MM.1S (cell line): Measurements from ENCODE around the gene OR1F1.

ENCODE experiments used
- DNase-seq: peaks from one replicate; pipeline ENCODE4 v3.0.0-alpha.2; 2015
- H2AFZ ChIP-seq: fragments of 300-600 bp; sonication (generic); 2 replicates; pipeline ENCODE4 v1.6.0; 2016; ENCODE audit warnings: antibody characterized with exemption, low read length
- H3F3A ChIP-seq: fragments of 300-600 bp; sonication (generic); 2 replicates; pipeline ENCODE4 v1.6.1; 2016; ENCODE audit warnings: mild to moderate bottlenecking, antibody characterized with exemption, low read length, moderate library complexity, mixed read lengths; ENCODE audit not compliant: insufficient read depth
- H3K27ac ChIP-seq: fragments of 300-600 bp; sonication (generic); 2 replicates; pipeline ENCODE4 v1.5.1; 2016; ENCODE audit warnings: mild to moderate bottlenecking, low read length
- H3K27me3 ChIP-seq: fragments of 300-600 bp; sonication (generic); replicated peaks from 2 replicates; pipeline ENCODE4 v1.6.0; 2016; ENCODE audit warnings: low read length; ENCODE audit not compliant: insufficient read depth
- H3K36me3 ChIP-seq: fragments of 300-600 bp; sonication (generic); replicated peaks from 2 replicates; pipeline ENCODE4 v1.6.1; 2016; ENCODE audit warnings: mild to moderate bottlenecking, low read length, mixed read lengths; ENCODE audit not compliant: insufficient read depth
- H3K4me1 ChIP-seq: fragments of 300-600 bp; sonication (generic); 2 replicates; pipeline ENCODE4 v1.6.1; 2016; ENCODE audit warnings: low read length, mixed read lengths
- H3K4me2 ChIP-seq: fragments of 300-600 bp; sonication (generic); 2 replicates; pipeline ENCODE4 v1.6.0; 2016; ENCODE audit warnings: low read depth, low read length
- H3K4me3 ChIP-seq: fragments of 300-600 bp; sonication (generic); 2 replicates; pipeline ENCODE4 v1.5.1; 2016; ENCODE audit warnings: low read length, mixed read lengths
- H3K79me2 ChIP-seq: fragments of 300-600 bp; sonication (generic); 2 replicates; pipeline ENCODE4 v1.6.1; 2016; ENCODE audit warnings: mixed run types, low read length, mixed read lengths
- H3K9ac ChIP-seq: fragments of 300-600 bp; sonication (generic); 2 replicates; pipeline ENCODE4 v1.6.1; 2016; ENCODE audit warnings: low read length, mixed read lengths
- H3K9me2 ChIP-seq: fragments of 300-600 bp; sonication (generic); replicated peaks from 2 replicates; pipeline ENCODE4 v1.6.1; 2016; ENCODE audit warnings: mild to moderate bottlenecking, low read length, mixed read lengths; ENCODE audit not compliant: insufficient read depth
- H3K9me3 ChIP-seq: fragments of 300-600 bp; sonication (generic); replicated peaks from 2 replicates; pipeline ENCODE4 v1.6.1; 2016; ENCODE audit warnings: mild to moderate bottlenecking, low read length, mixed read lengths; ENCODE audit not compliant: insufficient read depth
- H4K20me1 ChIP-seq: fragments of 300-600 bp; sonication (generic); 2 replicates; pipeline ENCODE4 v1.6.1; 2016; ENCODE audit warnings: mild to moderate bottlenecking, low read length, moderate library complexity, mixed read lengths; ENCODE audit not compliant: insufficient read depth
- EZH2 ChIP-seq: fragments of 300-600 bp; sonication (generic); optimal IDR thresholded peaks from 2 replicates; pipeline ENCODE3; 2017; ENCODE audit warnings: low read depth, mild to moderate bottlenecking, antibody characterized with exemption, low read length, mixed read lengths
- EZH2phosphoT487 ChIP-seq: fragments of 300-600 bp; sonication (generic); IDR thresholded peaks from 2 replicates; pipeline ENCODE4 v1.6.1; 2018; ENCODE audit warnings: antibody characterized with exemption, low read length
- TF ChIP-seq, protein P1 (sequence below): fragments of 300-600 bp; sonication (generic); IDR thresholded peaks from 2 replicates; pipeline ENCODE4 v1.5.1; 2016; ENCODE audit warnings: antibody characterized with exemption, low read length, mixed read lengths

Gene OR1F1

DNA sequence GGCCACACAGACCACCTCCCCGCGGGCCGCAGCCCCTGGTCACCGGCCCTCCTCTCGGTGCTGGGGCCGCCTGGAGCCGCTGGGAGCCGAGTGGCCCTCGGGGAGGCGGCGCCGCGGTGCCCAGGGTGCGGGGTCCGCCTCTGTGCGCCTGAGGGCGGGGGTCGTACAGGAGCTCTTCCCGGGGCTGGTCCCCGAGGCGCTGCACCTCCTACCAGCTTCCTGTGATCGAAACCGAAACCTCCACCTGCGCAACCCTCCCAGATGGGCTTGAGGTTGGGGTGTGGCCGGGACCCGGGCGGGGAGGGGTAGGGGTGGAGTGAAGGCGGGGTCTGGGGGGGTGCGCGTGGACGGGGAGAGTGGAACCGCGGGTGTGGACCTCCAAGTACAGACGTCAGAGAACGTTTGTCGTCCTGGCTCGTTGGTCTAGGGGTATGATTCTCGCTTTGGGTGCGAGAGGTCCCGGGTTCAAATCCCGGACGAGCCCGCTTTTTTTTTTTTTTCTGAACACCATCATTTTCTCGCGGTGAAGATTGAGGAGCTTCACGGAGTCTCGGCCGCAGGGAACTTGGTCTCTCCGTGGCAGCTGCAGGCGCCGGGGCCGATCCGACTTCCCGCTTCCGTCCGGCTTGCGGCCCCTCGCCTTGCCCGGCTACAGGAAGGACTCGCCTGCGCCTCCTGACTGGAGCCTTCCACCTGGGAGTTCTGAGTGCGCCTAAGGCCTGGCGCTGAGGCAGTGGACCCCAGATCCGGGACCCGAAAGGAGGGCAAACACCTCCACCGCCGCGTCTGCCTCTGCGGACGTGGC, 29.3 kb upstream of the OR1F1 start:
- Histone ChIP-seq H3K27ac (peak overlapping the region; percentile 82), H2AFZ (peak overlapping the region; percentile 93)

DNA sequence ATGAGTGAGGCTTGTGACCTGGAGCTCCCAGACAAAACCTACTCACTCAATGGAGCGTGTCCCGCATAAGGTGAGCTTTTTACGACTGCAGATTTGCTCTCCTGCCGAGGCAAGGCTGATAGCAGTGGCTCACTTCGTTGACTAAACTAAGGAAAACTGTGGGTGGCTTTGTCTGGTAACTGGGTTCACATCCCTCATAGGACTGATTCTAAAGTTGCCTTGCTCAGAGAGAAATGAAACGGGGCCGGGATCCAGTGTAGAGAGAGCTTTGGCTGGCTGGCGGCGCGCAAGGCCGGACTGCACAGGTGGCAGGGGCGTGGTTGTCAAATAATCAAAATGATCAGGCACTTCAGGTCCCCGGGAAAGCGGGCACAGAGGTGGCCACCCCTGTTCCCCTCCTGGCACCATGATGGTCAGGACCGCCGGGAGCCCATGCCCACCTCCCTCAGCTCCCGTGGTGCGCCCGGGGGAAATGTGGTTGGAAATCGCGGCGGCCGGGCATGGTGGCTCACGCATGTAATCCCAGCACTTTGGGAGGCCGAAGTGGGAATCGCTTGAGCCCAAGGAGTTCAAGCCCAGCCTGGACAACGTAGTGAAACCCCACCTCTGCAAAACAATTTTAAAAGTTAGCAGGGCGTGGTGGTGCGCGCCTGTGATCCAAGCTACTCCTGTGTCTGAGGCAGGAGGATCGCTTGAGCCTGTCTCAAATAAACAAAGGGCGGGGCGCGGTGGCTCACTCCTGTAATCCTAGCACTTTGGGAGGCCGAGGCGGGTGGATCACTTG, 26.6 kb upstream of the OR1F1 start:
- H3K4me2 ChIP-seq = no peak overlapping the region

More for the DNA sequence above, 29.3 kb upstream of the OR1F1 start:
- no peak for TF ChIP-seq EZH2phosphoT487
- TF ChIP-seq, protein P1, sequence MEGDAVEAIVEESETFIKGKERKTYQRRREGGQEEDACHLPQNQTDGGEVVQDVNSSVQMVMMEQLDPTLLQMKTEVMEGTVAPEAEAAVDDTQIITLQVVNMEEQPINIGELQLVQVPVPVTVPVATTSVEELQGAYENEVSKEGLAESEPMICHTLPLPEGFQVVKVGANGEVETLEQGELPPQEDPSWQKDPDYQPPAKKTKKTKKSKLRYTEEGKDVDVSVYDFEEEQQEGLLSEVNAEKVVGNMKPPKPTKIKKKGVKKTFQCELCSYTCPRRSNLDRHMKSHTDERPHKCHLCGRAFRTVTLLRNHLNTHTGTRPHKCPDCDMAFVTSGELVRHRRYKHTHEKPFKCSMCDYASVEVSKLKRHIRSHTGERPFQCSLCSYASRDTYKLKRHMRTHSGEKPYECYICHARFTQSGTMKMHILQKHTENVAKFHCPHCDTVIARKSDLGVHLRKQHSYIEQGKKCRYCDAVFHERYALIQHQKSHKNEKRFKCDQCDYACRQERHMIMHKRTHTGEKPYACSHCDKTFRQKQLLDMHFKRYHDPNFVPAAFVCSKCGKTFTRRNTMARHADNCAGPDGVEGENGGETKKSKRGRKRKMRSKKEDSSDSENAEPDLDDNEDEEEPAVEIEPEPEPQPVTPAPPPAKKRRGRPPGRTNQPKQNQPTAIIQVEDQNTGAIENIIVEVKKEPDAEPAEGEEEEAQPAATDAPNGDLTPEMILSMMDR = no peak
- TF ChIP-seq EZH2 = no peak
- Histone ChIP-seq H3K4me1 (peaks cover 15% of the 10 kb centered on the region), H3K9me2 (no peaks in the 10 kb centered on the region), H4K20me1 (no peaks in the 10 kb centered on the region), H3K9me3 (no peaks in the 10 kb centered on the region), H3K4me2 (peak overlapping the region; percentile 99), H3F3A (peaks cover 28% of the 10 kb centered on the region), H3K27me3 (peaks cover 16% of the 10 kb centered on the region), H3K4me3 (peak overlapping the region; percentile 97), H3K9ac (peak overlapping the region; percentile 95), H3K36me3 (no peaks in the 10 kb centered on the region), H3K79me2 (no peaks in the 10 kb centered on the region)
- DNase-seq = peak; percentile 86

DNA sequence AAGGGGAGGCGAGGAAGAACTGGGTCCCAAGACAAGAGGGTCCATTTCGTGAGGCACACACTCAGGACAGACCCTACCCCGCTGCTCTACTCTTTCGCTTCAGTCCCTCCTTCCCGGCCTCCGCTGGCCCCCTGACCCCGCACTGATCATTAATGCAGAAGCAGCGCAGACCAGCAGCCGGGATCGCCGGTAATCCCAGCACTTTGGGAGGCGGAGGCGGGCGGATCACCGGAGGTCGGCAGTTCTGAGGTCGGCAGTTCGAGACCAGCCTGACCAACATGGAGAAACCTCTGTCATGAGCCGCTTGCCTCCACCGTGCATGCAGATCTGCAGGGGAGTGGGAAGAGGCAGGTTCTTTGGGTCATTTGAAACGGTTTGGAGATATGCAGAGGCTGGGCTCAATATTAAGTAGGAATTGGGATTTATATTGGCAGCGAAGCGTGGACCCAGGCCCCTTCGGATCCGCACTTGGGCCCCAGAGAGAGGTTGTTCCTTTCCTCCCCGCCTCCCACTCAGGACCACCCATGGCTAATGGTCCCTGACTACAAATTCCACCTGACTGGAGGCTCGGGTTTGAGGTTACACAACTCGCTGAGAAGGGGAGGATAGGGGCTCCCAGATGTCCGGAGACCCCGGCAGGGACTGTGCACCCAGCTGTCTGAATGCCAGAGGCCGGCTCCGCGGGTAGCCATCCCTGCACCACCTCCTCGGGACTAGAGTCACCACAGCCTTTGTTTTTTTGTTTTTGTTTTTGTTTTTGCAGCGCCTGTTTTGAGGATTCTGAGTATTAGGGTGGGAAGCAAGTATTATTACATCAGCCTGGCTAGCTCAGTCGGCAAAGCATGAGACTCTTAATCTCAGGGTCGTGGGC, 23.6 kb upstream of the OR1F1 start:
- H3K9ac ChIP-seq = no peak overlapping the region
- no peak overlapping the region for H3K4me2 ChIP-seq

More for the DNA sequence above, 26.6 kb upstream of the OR1F1 start:
- Histone ChIP-seq H3K4me3 (no peak overlapping the region), H3K36me3 (no peaks in the 10 kb centered on the region), H3K4me1 (peaks cover 15% of the 10 kb centered on the region), H3K27ac (no peak overlapping the region), H3K27me3 (peaks cover 31% of the 10 kb centered on the region), H3K9me2 (no peaks in the 10 kb centered on the region), H3K9ac (no peak overlapping the region), H4K20me1 (no peaks in the 10 kb centered on the region), H2AFZ (no peak overlapping the region), H3K79me2 (no peaks in the 10 kb centered on the region), H3K9me3 (no peaks in the 10 kb centered on the region), H3F3A (peaks cover 23% of the 10 kb centered on the region)
- DNase-seq = no peak
- no peak for TF ChIP-seq EZH2
- TF ChIP-seq, protein P1 = no peak
- no peak for TF ChIP-seq EZH2phosphoT487

More for the DNA sequence above, 23.6 kb upstream of the OR1F1 start:
- TF ChIP-seq, protein P1 = no peak
- no peak for TF ChIP-seq EZH2
- no peak for TF ChIP-seq EZH2phosphoT487
- Histone ChIP-seq H3K4me3 (no peak overlapping the region), H3K9me3 (no peaks in the 10 kb centered on the region), H3K4me1 (peaks cover 6% of the 10 kb centered on the region), H3K79me2 (no peaks in the 10 kb centered on the region), H4K20me1 (no peaks in the 10 kb centered on the region), H2AFZ (no peak overlapping the region), H3F3A (no peaks in the 10 kb centered on the region; the same call in 1 of the 2 replicates), H3K9me2 (no peaks in the 10 kb centered on the region), H3K27ac (no peak overlapping the region), H3K27me3 (peaks cover 46% of the 10 kb centered on the region), H3K36me3 (no peaks in the 10 kb centered on the region)
- no peak for DNase-seq
